NOMO-1 (cell line): ENCODE measurements around the gene CHORDC1.
"Not testable (repeated sequence)": the region's sequence is repeated elsewhere in the genome, so short reads cannot be mapped to it uniquely, and the experiment has no call there.

Experiments
- DNase-seq, 2 experiments: peaks; one replicate each; lab custom pipeline; 2025; ENCODE audit not compliant: unreplicated experiment in 2 of 2; lab: John Stamatoyannopoulos, UW

CHORDC1 gene

GRCh38 chr11:90218606-90219005 lies 4.2 kb downstream of the CHORDC1 start:
- DNase-seq: no peak

DNA sequence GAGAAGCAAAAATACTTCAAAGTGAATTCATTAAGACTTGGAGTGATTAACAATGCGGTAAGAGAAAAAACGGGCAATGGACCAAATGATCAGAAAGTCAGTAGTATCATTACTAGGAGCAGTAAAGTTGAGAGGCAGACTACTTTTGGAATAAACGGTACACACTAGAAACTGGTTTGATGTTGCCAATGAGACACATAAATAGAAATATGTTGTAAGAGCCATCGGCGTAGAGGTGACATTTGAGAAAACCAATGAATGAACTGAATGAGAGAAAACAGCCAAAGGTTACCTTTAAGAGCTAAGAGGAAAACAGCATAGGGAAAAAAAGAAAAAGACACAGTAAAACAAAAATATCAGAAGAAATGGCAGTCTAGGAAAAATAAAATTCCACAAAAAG lies 6.2 kb downstream of the CHORDC1 start:
- no peak for DNase-seq

- no peak for DNase-seq
These were observed 9.5 kb downstream of the CHORDC1 start for GRCh38 chr11:90213322-90213721.

DNA sequence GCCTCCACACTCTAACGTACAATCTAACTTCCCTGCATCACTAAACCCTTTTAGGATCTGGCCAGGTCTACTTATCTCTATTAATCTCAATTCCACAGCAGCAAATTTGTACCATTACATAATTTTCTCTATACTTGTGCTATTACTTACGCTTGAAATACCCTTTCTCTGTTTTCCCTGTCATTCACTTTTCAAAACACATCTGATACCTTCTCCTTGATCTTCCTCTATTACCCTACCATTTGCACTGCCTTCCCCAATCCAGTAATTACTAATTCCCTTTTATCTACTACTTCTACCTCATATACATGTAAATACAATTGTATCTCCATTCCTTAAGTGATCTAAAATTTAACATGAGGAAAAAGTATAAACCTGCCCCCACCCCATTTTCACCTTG lies 14.0 kb downstream of the CHORDC1 start:
- DNase-seq: no peak

DNA sequence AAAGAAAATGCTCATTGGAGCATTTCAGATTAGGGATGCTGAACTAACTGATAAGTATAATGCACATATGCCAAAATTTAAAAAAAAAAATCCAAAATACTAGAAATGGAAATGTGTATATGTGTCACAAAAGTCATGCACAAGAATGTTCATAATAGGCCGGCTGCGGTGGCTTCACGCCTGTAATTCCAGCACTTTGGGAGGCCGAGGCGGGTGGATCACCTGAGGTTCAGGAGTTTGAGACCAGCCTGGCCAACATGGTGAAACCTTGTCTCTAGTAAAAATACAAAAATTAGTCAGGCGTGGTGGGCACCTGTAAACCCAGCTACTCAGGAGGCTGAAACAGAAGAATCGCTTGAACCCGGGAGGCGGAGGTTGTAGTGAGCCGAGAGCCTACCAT lies 14.9 kb downstream of the CHORDC1 start:
- DNase-seq: not testable (repeated sequence)

- DNase-seq: peak; percentile 2 to 44
These were observed 17.8 kb downstream of the CHORDC1 start for GRCh38 chr11:90204832-90205646.

DNA sequence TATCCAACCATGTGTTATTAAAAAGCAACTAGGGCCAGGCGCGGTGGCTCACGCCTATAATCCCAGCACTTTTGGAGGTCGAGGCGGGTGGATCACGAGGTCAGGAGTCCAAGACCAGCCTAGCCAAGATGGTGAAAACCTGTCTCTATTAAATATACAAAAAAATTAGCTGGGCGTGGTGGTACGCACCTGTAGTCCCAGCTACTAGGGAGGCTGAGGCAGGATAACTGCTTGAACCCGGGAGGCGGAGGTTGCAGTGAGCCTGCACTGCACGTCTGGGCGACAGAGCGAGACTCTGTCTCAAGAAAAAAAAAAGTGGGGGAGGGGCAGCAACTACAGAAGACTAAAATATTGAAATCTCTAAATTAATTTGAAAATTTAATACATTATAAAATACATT lies 18.4 kb downstream of the CHORDC1 start:
- no peak for DNase-seq

DNA sequence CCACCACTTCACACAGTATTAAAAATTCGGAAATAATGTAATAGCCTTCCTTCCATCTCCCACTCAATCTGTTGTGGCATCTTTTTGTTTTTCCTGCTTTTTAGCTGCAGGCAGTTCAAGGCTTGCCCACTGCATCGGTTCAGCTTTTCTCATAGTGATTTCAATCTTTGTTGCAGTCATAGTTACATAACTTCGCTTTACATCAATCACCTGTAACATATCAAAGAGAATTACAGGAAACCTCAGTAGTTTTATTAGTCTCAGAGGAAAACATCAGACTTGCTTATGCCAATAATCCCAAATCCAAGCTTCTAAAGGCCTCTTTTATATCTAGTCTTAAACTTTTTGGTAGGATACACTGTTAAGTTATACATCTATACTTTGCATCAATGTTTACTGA lies 20.5 kb downstream of the CHORDC1 start:
- DNase-seq: no peak

DNA sequence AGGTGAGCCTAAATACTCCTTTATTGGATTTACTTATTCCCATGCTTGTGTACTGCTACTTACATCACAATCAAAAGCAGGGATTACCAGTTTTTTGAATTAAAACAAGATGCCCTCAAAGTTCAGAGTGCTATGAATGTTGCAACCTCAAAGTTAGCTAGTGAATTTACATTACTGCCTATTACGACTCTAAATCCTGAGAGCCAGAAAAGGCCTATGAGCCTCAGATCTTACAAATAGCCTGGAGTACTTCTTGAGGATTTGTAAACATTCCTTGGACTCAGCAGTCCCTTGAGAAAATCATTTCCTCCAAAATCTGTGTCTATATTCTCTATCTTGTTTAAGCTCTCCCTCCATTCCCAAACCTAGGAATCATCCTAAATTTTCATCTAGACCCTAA lies 25.5 kb downstream of the CHORDC1 start:
- DNase-seq: no peak

- no peak for DNase-seq
These were observed 29.8 kb downstream of the CHORDC1 start for GRCh38 chr11:90192869-90193582.

GRCh38 chr11:90189011-90189410 lies 33.8 kb downstream of the CHORDC1 start:
- no peak for DNase-seq

GRCh38 chr11:90187839-90188238 lies 35.0 kb downstream of the CHORDC1 start:
- no peak for DNase-seq

DNA sequence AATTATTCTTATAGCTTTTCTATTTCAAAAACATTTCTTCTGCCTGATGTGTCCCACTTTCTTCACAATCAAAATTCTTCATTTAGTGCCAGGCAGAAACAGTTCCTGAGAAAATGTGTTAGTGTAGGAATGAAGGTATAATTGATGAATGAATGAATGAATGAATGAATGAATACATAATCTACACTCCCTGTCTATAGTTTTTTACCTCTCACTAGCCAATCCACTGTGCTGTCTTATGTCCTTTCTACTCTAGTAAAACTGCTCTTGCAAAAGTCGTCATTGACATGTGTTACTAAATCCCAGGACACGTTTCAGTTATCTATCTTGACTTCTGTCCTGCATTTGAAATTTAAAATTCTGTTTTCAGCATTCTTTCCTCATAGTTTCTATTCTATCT lies 42.9 kb downstream of the CHORDC1 start:
- DNase-seq: no peak

DNA sequence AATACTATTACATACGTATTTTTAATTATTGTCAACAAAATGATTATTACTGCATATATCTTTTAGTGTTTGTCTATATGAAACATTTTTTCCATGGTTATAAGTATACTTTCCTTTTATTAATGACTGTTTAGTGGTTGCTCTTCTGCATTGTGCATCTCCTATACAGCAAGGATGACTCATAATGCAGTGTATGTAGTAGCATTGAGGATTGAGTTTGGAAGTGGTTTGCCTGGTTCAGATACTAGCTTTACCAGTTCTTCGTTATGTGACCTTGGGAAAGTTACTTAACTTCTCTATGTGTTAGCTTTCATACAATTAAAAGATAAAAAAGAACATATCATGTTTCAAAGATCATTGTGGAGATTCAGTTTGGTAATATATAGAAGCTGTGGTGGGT lies 44.1 kb downstream of the CHORDC1 start:
- no peak for DNase-seq

GRCh38 chr11:90176069-90176468 lies 46.8 kb downstream of the CHORDC1 start:
- no peak for DNase-seq

DNA sequence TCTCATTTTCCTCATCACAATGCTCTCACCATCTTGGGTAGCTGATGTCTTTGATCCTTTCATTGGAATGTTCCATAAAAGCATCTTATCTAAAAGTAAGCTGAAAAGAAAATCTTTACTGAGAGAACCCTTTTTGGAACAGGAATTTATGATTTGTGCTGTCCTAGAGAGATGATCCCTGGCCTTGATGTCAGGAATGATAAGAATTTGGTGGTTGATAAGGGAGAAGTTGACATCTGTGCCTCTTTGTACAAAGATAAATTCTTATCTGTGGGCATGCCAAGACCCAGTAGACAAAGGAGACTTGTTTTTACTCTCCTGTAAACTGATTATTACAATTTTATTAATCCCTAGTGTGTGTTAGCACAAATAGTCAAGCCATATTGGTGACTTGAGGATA lies 51.5 kb downstream of the CHORDC1 start:
- no peak for DNase-seq

DNA sequence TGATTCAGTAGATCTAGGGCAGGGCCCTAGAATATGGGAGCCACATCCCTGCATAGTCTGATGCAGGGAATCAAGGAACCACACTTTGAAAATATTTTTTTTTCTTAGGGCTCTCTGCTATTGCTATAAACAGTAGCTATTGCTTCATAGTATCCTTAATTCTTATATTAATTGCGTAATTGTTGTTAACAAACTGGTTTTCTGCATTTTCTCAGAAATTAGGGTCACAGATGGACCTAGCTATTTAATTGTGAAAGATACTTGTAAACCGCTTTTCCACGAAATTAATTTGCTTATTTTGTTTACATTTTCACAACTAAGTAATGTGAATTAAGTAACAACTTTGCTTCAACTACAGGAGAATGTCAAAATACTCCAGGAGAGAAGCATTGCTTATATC lies 54.3 kb downstream of the CHORDC1 start:
- no peak for DNase-seq

DNA sequence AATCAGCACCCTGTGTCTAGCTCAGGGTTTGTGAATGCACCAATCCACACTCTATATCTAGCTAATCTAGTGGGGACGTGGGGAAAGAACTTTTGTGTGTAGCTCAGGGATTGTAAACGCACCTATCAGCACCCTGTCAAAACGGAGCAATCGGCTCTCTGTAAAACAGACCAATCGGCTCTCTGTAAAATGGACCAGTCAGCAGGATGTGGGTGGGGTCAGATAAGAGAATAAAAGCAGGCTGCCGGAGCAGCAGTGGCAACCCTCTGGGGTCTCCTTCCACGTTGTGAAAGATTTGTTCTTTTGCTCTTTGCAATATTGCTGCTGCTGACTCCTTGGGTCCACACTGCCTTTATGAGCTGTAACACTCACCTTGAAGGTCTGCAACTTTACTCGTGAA lies 55.1 kb downstream of the CHORDC1 start:
- DNase-seq: not testable (repeated sequence)

GRCh38 chr11:90166982-90167573 lies 55.8 kb downstream of the CHORDC1 start:
- DNase-seq: not testable (repeated sequence)
